ENCODE measurements around the gene ARG2. TPM values are rescaled to one million over a fixed set of nuclear protein-coding genes. Genes with fewer than 3 reads are reported as not detected.

Gene ARG2
- total and polyA plus RNA-seq, 10 of the 15 experiments (the other 5 are each of a cell fraction or from before 2014, with no cell fraction given): 0.48 to 7.8 (median 1.1) TPM

DNA sequence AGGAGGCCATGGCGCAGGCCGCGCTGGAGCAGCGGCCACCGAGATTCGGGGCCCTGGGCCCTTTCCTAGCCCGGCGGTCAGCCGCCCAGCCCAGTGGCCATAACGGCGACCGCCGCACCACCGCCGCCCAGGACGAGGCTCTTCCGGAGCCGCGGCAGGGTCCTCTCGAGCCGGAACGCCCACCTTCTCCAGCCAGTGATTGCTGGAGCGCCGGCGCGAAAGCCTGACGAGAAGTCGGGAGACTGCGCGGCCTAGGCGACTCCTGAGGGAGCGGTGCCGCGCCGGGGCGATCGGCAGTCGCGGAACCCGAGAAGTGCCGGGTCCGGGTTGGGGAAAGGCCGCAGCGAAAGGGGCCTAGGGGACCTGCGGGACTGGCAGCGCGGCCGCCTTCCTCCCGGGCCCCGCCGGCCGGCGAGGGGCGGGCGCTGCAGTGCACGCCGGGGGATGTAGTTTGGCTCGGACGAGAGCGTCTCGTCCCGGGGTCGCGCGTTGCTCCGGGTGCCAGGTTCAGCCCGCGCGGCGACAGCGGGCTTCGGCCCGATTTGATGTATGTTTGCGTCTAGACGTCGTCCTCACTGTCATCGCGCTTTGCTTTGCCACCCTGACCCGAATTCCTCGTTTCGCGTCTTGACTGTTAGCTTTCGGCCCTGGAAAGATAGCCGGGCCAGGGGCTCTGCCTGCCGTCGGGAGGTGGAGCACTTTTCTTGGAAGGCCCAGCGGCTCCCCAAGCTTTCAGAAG, 54.9 kb downstream of the ARG2 start, which contains the start of gene VTI1B:
TSS of gene VTI1B (minus strand) at position 153 of the 739 bp plus-strand sequence. CDS start at position 10, 143 bp downstream.
- H3K36me3 ChIP-seq (ENCODE audit: control insufficient read depth in 2 of 2, insufficient read depth in 2 of 2, low read length in 1 of 2): peaks cover 4 to 5% of the 10 kb centered on the region in 2 experiments; a peak in 3 of 4 replicates
- ChIA-PET SMC1A (ENCODE audit: uncharacterized antibody, unreplicated experiment) (interaction anchor here (1.0 to 9.1 kb wide), 10 partner anchors 11 to 310 kb away, joined by 3 to 131 read pairs (median 8); partner anchors contain the start of genes RDH11 and RDH12), RAD21 (ENCODE audit: unreplicated experiment) (interaction anchor here (1.1 to 1.6 kb wide), 4 partner anchors 21 to 54 kb away, joined by 3 to 8 read pairs (median 6); partner anchors contain the start of gene RDH11), CTCF (interaction anchor here (0.6 to 15.6 kb wide), 12 partner anchors 11 to 1171 kb away, joined by 3 to 223 read pairs (median 3); partner anchors contain the start of genes PIGH, RDH11 and RDH12), POLR2A (interaction anchor here (0.5 to 8.0 kb wide), 4 partner anchors 18 to 74 kb away, joined by 4 to 71 read pairs (median 6); partner anchors contain the start of genes PIGH and RDH11)
- no peaks in the 10 kb centered on the region for H3K9me3 ChIP-seq (replicated peaks; ENCODE audit: control insufficient read depth, insufficient read depth, low read length)
- BruUV-seq (replicated peaks): no TSS peak
- intact Hi-C loops (cut with micrococcal nuclease; ENCODE audit: unreplicated experiment): no loop called here
- H3K4me1 ChIP-seq (ENCODE audit: control insufficient read depth, insufficient read depth, low read length): peaks cover 9% of the 10 kb centered on the region
- H4K20me1 ChIP-seq (ENCODE audit: control insufficient read depth, insufficient read depth): peaks cover 5% of the 10 kb centered on the region; the same call in 1 of the 2 replicates
- peak within 1 kb of the TSS; percentile 91 for H3K4me2 ChIP-seq (ENCODE audit: control insufficient read depth, insufficient read depth)
- DNase-seq (ENCODE audit: low read depth, low spot score): no peak
- no peaks in the 10 kb centered on the region for H3K27me3 ChIP-seq (replicated peaks in 1 of 2; ENCODE audit: control insufficient read depth in 2 of 2, insufficient read depth in 2 of 2, low read length in 1 of 2)
- in situ Hi-C loops (cut with MboI): no loop called here
- H3K79me2 ChIP-seq (ENCODE audit: control insufficient read depth, insufficient read depth, low read length): peaks cover 29% of the 10 kb centered on the region
- 1% methylated on average over 87 of the region's 87 CpGs for WGBS (ENCODE audit: insufficient coverage, insufficient replicate concordance, low lambda C conversion rate, missing lambda C conversion rate)
- no peak for FAIRE-seq
- peak within 1 kb of the TSS; percentile 97 for H3K9ac ChIP-seq (ENCODE audit: control insufficient read depth, insufficient read depth, low read length)
- peak within 1 kb of the TSS; percentile 85 for H3K4me3 ChIP-seq
- peak within 1 kb of the TSS; percentile 97 for H3K27ac ChIP-seq (ENCODE audit: control insufficient read depth, insufficient read depth)
- peak within 1 kb of the TSS; percentile 97 for H2AFZ ChIP-seq (ENCODE audit: control insufficient read depth, low read depth, low read length)
- peak; percentile 97 for ATAC-seq
- TF ChIP-seq GABPA (IDR thresholded peaks at IDR 0.05; ENCODE audit: low read depth): no peak
- peak; percentile 100 for TF ChIP-seq LARP7 (IDR thresholded peaks at IDR 0.05)
- TF ChIP-seq BACH1 (IDR thresholded peaks at IDR 0.05; ENCODE audit: borderline replicate concordance): peak; percentile 69; the same call in 1 of the 2 replicates
- TF ChIP-seq POLR2A (IDR thresholded peaks at IDR 0.05; ENCODE audit: low read depth, low read length): peak; percentile 94
- peak; percentile 47; the same call in 1 of the 2 replicates for TF ChIP-seq EED (IDR thresholded peaks at IDR 0.05; ENCODE audit: low read depth)
- TF ChIP-seq ETV6 (conservative IDR thresholded peaks at IDR 0.05 in 1 of 2, IDR thresholded peaks at IDR 0.05 in 1 of 2; ENCODE audit: borderline replicate concordance in 1 of 2, low read depth in 1 of 2): no peak
- no peak for TF ChIP-seq SMARCA5 (IDR thresholded peaks at IDR 0.05)
- no peak for TF ChIP-seq CHD1 (IDR thresholded peaks at IDR 0.05; ENCODE audit: low read depth, low read length)
- peak in 1 of 2 experiments; percentile 56; a peak in 1 of 4 replicates for TF ChIP-seq BHLHE40 (IDR thresholded peaks at IDR 0.05; ENCODE audit: borderline replicate concordance in 1 of 2, low read depth in 2 of 2, low read length in 1 of 2)
- TF ChIP-seq E4F1 (IDR thresholded peaks at IDR 0.05; ENCODE audit: borderline replicate concordance, partially characterized antibody): peak; percentile 90
- no peak for TF ChIP-seq FOS (IDR thresholded peaks at IDR 0.05; ENCODE audit: borderline replicate concordance, extremely low read depth, insufficient read length)
- no peak for TF ChIP-seq CEBPB (IDR thresholded peaks at IDR 0.05; ENCODE audit: borderline replicate concordance in 1 of 2, low read depth in 2 of 2, low read length in 2 of 2)
- no peak for TF ChIP-seq ZNF384 (IDR thresholded peaks at IDR 0.05; ENCODE audit: borderline replicate concordance, low read depth, low read length)
- TF ChIP-seq MEF2A (IDR thresholded peaks at IDR 0.05; ENCODE audit: insufficient read depth, low read depth, low read length): no peak
- peak; percentile 50 for TF ChIP-seq CREM (IDR thresholded peaks at IDR 0.05; ENCODE audit: low read depth)
- TF ChIP-seq HDAC6 (IDR thresholded peaks at IDR 0.05; ENCODE audit: unreplicated experiment): peak; percentile 84
- TF ChIP-seq MYC (IDR thresholded peaks at IDR 0.05; ENCODE audit: insufficient read depth, insufficient read length, insufficient replicate concordance, low read length, severe bottlenecking): peak; percentile 98
- TF ChIP-seq BRCA1 (IDR thresholded peaks at IDR 0.05; ENCODE audit: low read depth, low read length): no peak
- peak; percentile 42 for TF ChIP-seq MEF2B (IDR thresholded peaks at IDR 0.05; ENCODE audit: partially characterized antibody, poor library complexity, severe bottlenecking)
